ENCODE data around the gene GALNT10.

GALNT10 gene

DNA sequence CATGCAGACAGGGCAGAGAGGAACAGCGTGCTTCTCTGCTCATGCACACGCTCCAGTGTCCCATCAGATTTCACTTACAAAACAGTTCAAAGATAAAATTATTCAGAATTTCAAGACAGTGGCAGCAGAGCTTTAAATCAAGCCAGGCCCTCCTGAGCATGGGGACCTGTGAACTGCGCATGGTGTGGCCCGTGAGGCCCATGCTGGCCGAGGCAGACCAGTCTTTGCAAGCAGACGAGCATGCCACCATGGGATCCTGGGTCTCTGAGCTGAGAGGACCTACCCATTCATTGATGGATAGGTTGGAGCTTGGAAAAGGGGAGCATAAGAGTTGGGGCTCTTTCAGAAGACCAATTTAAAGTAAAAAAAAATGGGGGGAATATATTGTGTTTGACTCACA is 220.3 kb downstream of the GALNT10 start:
- no peak for DNase-seq

DNA sequence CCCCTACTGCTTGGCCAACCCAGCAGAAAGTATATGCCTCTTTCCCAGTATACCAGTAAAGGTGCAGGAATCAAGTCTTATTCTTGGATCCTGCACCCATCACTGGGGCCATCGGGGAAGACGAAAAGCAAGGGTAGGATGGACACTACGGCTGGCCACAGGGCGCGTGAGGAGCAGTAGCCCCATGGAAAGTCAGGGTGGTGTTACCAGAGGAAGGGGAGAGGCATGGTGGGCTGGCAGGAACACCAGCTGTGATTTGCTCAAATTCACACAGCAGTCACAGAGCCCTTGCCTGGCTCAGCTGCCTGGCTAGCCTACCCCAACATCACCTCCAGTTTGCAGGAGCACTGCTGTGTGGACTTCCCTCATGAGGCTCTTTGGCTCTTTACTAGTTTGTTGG is 220.8 kb downstream of the GALNT10 start:
- DNase-seq = no peak

GRCh38 chr5:154412316-154412715 is 221.8 kb downstream of the GALNT10 start:
- no peak for DNase-seq

DNA sequence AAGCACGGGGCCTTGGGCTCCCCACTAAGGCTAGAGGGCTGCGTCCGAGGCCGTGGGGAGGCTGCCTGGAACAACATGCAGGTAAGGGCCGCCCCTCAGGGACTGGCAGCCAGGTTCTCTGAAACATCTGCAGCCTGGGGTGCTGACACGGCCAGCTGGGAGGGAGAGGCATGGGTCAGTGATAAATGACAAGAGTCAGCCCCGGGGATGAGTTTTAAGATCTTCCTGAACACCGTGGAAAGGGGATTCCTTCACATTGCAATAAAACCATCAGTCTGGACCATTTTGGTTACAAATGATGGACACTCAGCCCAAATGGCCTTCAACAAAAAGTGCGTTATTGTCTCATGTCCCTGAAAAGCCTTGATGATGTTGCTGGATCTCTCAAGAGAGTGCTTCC is 222.4 kb downstream of the GALNT10 start:
- no peak for DNase-seq

- DNase-seq = no peak
Measured at GRCh38 chr5:154415114-154415513, 224.6 kb downstream of the GALNT10 start.

GRCh38 chr5:154418344-154418820 is 227.8 kb downstream of the GALNT10 start:
- no peak for DNase-seq

DNA sequence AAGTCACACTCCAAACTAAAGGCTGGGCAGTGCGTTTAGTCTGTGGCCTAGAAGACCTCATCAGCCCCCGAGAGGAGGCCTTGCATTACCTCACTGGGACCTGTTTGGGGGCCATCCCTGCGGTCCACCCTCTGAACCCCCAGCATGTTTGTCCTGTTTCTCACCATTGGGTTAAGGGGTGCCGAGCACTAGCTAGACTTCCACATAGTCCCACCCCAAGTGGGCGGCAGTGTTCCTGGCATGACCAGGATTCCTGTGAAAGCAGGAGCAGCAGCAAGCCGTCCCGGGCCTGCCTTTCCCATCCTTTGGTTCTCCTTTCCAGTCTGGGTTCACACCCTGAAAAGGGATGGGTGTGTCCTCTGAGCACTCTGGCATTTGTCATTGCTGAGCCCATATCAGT is 228.7 kb downstream of the GALNT10 start:
- DNase-seq = no peak

GRCh38 chr5:154421868-154422267 is 231.3 kb downstream of the GALNT10 start:
- peak; percentile 16 for DNase-seq

GRCh38 chr5:154422298-154422697 is 231.8 kb downstream of the GALNT10 start:
- no peak for DNase-seq

DNA sequence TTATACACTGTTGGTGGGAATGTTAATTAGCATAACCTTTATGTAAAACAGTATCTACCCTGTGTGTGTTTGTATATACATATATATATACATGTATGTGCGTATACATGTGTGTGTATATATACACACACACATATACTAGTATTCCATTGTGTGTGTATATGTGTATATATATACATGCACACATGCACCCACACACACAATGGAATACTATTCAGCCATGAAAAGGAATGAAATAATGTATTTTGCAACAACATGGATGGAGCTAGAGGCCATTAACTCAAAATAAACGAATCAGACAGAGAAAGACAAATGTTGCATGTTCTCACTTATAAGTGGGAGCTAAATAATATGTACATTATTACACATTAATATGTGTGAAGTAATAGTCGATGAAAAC is 237.7 kb downstream of the GALNT10 start:
- no peak for DNase-seq

DNA sequence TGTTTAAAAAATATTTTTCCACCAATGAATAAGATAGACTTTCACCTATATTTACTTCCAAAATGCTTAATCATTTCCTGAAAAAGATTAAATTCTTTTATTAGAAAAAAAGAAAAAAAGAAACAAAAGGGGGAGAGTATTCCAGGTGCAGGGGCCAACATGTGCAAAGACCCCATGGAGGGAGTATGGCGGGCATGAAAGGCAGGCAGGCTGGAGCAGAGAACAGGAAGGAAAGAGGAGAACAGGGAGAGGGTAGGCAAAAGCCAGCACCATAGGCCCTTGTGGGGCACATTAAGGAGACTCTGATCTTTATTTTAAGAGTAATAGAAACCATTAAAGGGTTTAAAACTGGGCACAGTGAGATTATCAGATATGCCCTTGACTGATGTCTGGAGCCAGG is 238.8 kb downstream of the GALNT10 start:
- DNase-seq = no peak

- DNase-seq = no peak
Measured at GRCh38 chr5:154430466-154430865, 239.9 kb downstream of the GALNT10 start.

DNA sequence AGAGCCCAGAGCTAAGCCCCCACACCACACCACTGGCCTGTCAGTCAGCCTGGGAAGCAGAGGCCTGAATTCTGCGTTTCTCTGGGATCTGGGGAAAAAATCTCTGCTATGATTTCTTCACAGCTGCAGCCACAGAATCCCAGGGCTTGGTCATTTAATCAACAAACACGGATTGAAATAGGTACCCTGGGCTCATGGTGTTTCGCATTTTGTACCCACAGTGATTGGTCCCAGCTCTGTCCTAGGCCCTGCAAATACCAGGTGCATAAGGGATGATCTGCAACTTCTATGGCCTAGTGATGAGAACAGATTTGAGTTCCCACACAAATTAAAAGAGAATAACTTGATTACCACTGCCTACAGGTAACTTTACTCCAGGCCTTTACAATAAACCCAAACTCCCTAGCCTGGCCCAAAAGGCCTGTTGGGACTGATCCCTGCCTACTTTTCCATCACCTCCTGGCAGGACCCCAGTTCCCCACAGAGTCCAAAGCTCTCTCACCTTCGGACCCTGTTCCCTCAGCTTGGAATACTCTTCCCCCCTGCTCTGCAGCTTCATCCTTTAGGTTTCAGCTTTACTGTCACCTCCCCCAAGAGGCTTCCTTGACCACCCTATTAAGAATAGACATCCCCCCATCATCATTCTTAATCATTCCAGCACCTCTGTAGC is 240.6 kb downstream of the GALNT10 start:
- no peak for DNase-seq

GRCh38 chr5:154435226-154435625 is 244.7 kb downstream of the GALNT10 start:
- no peak for DNase-seq

DNA sequence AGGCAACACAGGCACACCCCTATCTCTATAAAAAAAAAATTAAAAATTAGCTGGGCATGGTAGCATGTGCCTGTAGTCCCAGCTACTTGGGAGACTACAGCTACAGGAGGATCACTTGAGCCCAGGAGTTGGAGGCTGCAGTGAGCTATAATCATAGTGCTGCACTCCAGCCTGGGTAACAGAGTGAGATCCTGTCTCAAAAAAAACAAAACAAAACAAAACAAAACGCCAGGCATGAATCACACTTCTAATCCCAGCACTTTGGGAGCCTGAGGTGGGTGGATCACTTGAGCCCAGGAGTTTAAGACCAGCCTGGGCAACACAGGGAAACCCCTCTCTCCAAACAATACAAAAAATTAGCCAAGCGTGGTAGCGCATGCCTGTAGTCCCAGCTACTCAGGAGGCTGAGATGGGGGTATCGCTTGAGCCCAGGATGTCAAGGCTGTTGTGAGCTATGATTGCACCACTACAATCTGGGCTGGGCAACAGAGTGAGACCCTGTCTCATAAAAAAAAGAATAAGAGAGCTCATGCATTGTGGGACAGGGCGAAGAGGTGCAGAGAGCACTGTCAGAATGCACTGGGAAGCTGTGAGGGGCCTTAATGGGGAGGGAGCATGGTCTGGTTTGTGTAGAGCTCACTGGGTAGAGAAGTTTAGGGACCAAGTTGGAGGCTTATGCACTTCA is 246.9 kb downstream of the GALNT10 start:
- DNase-seq = no peak

DNA sequence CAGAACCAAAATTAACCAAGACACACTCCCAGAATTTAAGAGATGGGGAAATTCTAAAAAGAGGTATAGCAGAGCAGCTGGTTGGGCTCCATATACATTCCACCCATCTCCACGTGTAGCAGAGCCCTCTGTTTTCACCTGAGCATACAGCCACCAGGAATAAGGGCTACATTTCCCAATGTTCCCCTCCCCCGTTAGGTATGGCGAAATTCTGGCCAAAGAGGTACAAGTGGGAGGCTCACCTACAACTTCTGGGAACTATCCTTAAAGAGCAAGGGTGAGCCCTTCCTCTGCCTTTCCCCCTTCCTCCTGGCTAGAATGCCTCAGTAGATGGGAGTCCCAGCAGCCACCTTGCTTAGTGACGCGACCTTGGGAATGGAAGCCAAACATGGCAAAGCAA is 250.0 kb downstream of the GALNT10 start:
- no peak for DNase-seq

GRCh38 chr5:154442801-154443200 is 252.3 kb downstream of the GALNT10 start:
- no peak for DNase-seq

GRCh38 chr5:154444556-154445421 is 254.3 kb downstream of the GALNT10 start:
- DNase-seq = peak; percentile 8

GRCh38 chr5:154445422-154446194 is 255.1 kb downstream of the GALNT10 start, which contains the start of gene SAP30L:
Gene SAP30L, plus strand, starts transcription at chr5:154445997. Its CDS starts 608 bp downstream, at chr5:154446605.
- peak; percentile 98 for DNase-seq

DNA sequence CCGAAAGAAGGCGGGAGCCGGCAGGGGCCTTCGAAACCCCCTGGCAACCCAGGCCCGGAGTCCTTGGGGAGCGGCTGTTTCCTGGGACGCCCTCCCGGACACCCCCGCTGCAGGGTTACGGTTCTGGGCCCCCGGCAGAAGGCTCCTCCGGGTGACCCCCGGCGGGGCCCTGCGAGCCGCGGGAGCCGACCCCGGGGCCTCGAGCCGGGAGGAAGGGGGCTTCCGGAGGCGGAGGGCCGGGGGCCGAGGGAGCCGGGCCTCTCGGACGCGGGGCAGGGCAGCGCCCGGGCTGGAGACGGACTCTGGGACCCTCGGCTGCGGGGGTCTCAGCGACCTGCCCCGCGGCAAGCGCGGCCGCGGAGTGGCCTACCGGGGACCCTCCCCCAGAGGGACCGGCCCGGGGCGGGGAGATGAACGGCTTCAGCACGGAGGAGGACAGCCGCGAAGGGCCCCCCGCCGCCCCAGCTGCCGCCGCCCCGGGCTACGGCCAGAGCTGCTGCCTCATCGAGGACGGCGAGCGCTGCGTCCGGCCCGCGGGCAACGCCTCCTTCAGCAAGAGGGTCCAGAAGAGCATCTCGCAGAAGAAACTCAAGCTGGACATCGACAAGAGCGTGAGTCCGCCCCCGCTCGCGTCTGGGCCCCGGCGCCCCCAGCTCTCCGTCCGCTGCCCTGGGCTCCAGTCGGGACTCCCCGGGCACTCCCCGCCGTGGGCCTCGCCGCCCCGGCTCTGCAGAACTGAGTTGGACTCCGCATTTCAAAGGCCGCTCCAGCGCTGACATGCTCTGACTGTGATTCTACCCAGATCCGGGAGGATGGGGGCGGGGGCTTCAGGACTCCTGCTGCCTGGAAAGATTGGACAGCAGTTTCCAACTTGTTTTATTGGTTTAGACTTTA is 255.9 kb downstream of the GALNT10 start:
- DNase-seq = peak; percentile 48

GRCh38 chr5:154447089-154447725 is 256.7 kb downstream of the GALNT10 start:
- no peak for DNase-seq
